Activated CD4-positive, alpha-beta T cell treated with anti-CD3 and anti-CD28 coated beads, Interleukin-2, amount 50 U/mL, for 24 hours (primary cell): ENCODE results near the gene OSBPL9.
"Not testable (repeated sequence)": the region's sequence is repeated elsewhere in the genome, so short reads cannot be mapped to it uniquely, and the experiment has no call there.

Experiments used
- DNase-seq, 2 donors: peaks; one replicate each; pipeline ENCODE4 v3.0.0-alpha.2; 2020; ENCODE audit warnings: low read depth in 1 of 2, low spot score in 1 of 2

The OSBPL9 gene

GRCh38 chr1:51607681-51608095 lies 9.2 kb upstream of the OSBPL9 start:
- DNase-seq = no peak

- not testable (repeated sequence) for DNase-seq
These were observed 6.8 kb upstream of the OSBPL9 start for GRCh38 chr1:51610104-51610503.

- DNase-seq = no peak
These were observed 6.3 kb upstream of the OSBPL9 start for GRCh38 chr1:51610637-51611036.

GRCh38 chr1:51612447-51612961 lies 4.4 kb upstream of the OSBPL9 start:
- no peak for DNase-seq

- no peak for DNase-seq
These were observed 1.1 kb upstream of the OSBPL9 start for GRCh38 chr1:51615780-51616291.

- no peak for DNase-seq
These were observed 402 bp upstream of the OSBPL9 start for GRCh38 chr1:51616490-51616889.

- DNase-seq = no peak
These were observed 1.8 kb downstream of the OSBPL9 start for GRCh38 chr1:51618715-51619114.

GRCh38 chr1:51620470-51620869 lies 3.6 kb downstream of the OSBPL9 start:
- no peak for DNase-seq

- no peak for DNase-seq
These were observed 4.3 kb downstream of the OSBPL9 start for GRCh38 chr1:51621161-51621560.

GRCh38 chr1:51621841-51622454 lies 5.1 kb downstream of the OSBPL9 start:
- no peak for DNase-seq

GRCh38 chr1:51622455-51622913 lies 5.6 kb downstream of the OSBPL9 start:
- no peak for DNase-seq

GRCh38 chr1:51623025-51623424 lies 6.1 kb downstream of the OSBPL9 start:
- no peak for DNase-seq

- no peak for DNase-seq
These were observed 6.6 kb downstream of the OSBPL9 start for GRCh38 chr1:51623450-51623849.

- DNase-seq = no peak
These were observed 8.0 kb downstream of the OSBPL9 start for GRCh38 chr1:51624855-51625254.

GRCh38 chr1:51627672-51628071 lies 10.8 kb downstream of the OSBPL9 start:
- DNase-seq = no peak

GRCh38 chr1:51628715-51629590 lies 12.1 kb downstream of the OSBPL9 start:
- no peak for DNase-seq

- no peak for DNase-seq
These were observed 13.0 kb downstream of the OSBPL9 start for GRCh38 chr1:51629918-51630317.

GRCh38 chr1:51630393-51630792 lies 13.5 kb downstream of the OSBPL9 start:
- no peak for DNase-seq

- no peak for DNase-seq
These were observed 14.0 kb downstream of the OSBPL9 start for GRCh38 chr1:51630922-51631321.

GRCh38 chr1:51631747-51632146 lies 14.9 kb downstream of the OSBPL9 start:
- no peak for DNase-seq

GRCh38 chr1:51634618-51635017 lies 17.7 kb downstream of the OSBPL9 start:
- no peak for DNase-seq

GRCh38 chr1:51635615-51636014 lies 18.7 kb downstream of the OSBPL9 start:
- DNase-seq = no peak
